K562 (cell line): Measurements from ENCODE around the gene FBXW7.

Experiments
- ELF2 ChIP-seq: fragments of 250-450 bp; sonication (Bioruptor Pico); IDR thresholded peaks from 2 replicates; pipeline ENCODE4 v1.5.0; 2021; ENCODE audit warnings: mild to moderate bottlenecking
- SRSF1 ChIP-seq: fragments of 200-400 bp; formaldehyde crosslinking; IDR thresholded peaks from 2 replicates; pipeline ENCODE4 v1.6.1; 2017; ENCODE audit warnings: mild to moderate bottlenecking, low read depth, low read length, moderate library complexity

DNA sequence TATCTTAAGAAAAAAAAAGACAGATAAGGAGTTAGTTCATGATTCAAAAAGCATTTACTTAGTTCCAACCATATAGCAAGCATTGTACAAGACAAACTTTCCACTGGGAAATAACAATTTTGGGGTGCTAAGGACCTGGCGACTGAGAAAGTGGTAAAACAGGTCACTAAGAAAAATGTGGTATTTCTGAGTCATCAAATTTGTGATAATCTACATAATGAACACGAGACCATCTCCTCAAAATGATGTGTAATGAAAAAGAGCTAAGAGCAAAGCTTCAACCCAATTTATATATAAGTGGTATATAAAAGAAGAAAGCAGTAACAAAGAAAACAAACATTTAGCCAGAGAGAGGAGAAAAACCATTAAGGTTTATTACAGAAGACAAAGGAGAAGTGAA, 72.3 kb downstream of the FBXW7 start:
- TF ChIP-seq SRSF1 = no peak
- TF ChIP-seq ELF2 = no peak
